Suppressor macrophage treated with lipopolysaccharide for 4 hours (primary cell): ENCODE results near the gene CHD5.
A peak's percentile ranks its signal among the peaks of the same experiment; 100 is the strongest.

Experiments used
- DNase-seq: peaks from one replicate; pipeline ENCODE4 v3.0.0-alpha.2; 2020

Gene CHD5

DNA sequence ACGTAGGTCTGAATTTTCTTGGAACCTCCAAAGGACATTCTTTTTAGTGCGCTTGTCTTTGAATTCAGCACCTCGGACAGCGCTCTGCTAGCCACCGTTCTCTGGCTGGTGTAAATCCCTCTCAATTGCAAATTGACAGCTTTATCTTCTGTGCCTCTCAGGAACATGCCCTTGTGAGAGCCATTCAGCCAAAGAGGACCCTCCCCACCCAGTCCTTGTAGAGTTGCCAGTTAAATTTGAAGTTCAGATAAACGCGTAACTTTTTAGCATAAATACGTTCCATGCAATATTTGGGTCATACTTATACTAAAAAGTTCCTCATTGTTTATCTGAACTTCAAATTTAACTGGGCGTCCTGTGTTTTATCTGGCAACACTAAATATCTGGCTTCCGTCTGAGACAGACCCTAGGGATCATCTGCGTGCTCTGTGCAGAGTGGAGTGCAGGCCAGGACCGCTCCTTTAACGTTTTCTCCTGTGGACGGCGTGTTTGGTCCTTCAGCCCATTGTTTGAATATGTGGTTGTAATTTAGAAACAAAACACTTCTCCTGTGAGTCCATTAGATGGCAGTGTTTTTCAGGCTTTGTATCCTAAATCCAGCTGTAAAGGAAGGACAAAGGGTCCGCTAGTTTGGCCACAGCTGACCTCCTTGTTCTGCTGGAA, 127.4 kb downstream of the CHD5 start:
- DNase-seq: peak; percentile 62
